Stimulated activated effector memory CD8-positive, alpha-beta T cell treated with anti-CD3 and anti-CD28 coated beads, Interleukin-12 subunit alpha, Interleukin-12 subunit beta, amount 100 ng/mL, for 72 hours (primary cell): ENCODE results near the gene PLCB2.
A peak's percentile ranks its signal among the peaks of the same experiment; 100 is the strongest.

Experiments
- ATAC-seq: fragments of 150-1000 bp; cut with Tn5 transposase; 2 replicates; pipeline ENCODE4 v1.10.0; 2021
- DNase-seq, 2 donors: peaks; one replicate each; pipeline ENCODE4 v3.0.0; 2021 to 2022; ENCODE audit warnings: low spot score in 2 of 2
- H3K27ac Mint-ChIP-seq: one replicate; pipeline ENCODE4 v1.8.0; 2022; ENCODE audit warnings: mild to moderate bottlenecking, mixed read lengths
- H3K36me3 Mint-ChIP-seq: one replicate; pipeline ENCODE4 v1.8.0; 2022; ENCODE audit warnings: mild to moderate bottlenecking, mixed read lengths
- H3K4me1 Mint-ChIP-seq: one replicate; pipeline ENCODE4 v1.8.0; 2022; ENCODE audit warnings: mixed read lengths
- H3K4me3 Mint-ChIP-seq: one replicate; pipeline ENCODE4 v1.8.0; 2022; ENCODE audit warnings: mild to moderate bottlenecking, mixed read lengths
- H3K9me3 Mint-ChIP-seq: one replicate; pipeline ENCODE4 v1.8.0; 2022; ENCODE audit warnings: mixed read lengths

Gene PLCB2

DNA sequence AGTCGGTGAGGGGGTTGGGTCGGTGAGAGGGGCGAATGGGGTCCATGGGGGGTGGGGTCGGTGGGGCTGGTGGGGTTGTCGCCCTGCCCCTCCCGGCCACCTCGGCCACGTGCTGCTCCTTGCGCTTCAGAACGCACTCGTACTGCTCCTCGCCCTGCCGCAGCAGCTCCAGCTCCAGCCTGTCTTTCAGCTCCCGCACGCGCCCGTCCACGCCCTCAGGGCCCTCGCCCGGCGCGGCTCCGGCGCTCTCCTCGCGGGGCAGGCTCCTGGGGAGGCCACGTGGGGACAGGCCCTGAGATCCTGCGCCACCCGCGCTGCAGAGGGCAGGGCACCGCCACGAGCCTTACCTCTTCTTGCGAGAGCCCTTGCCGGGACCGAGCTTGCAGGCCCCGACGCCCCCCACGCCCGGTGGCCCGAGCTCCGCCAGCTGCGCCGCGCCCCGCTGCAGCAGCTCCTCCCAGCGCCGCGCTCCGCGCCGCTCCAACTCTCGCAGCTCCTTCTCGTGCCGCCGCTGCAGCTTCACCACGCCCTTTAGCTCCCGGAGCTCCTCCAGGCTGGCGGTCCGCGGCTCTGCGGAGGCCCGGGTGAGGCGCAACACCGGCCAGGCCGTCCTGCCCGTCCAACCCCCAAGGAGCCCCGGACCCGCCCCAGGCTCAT lies 16.7 kb downstream of the PLCB2 start:
- H3K27ac Mint-ChIP-seq, result no peak overlapping the region
- ATAC-seq (no peak), DNase-seq (no peak)
- H3K4me1 Mint-ChIP-seq, result no peaks in the 10 kb centered on the region
- H3K36me3 Mint-ChIP-seq, result peaks cover 24% of the 10 kb centered on the region
- H3K9me3 Mint-ChIP-seq, result no peaks in the 10 kb centered on the region
- no peak overlapping the region for H3K4me3 Mint-ChIP-seq

DNA sequence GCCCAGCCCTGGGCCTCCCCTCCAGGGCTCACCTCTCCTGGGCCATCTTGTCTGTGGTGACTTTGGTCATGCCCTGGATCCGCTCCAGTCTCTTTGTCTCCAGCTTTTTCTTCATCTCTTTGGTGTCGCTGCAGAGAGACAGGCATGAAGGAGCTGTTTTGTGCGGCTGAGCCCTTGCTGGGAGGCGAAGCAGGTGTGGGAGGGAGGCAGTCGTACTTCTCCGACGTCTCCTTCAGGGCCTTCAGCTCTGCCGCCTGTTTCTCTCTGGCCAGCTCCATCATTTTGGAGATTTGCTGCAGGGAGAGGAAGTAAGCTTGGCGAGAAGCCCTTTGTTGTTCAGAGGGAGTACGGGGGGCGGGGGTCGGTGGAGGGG lies 17.2 kb downstream of the PLCB2 start:
- H3K4me1 Mint-ChIP-seq, result no peaks in the 10 kb centered on the region
- DNase-seq (no peak), ATAC-seq (no peak)
- H3K4me3 Mint-ChIP-seq, result no peak overlapping the region
- H3K36me3 Mint-ChIP-seq, result peaks cover 20% of the 10 kb centered on the region
- no peak overlapping the region for H3K27ac Mint-ChIP-seq
- H3K9me3 Mint-ChIP-seq, result no peaks in the 10 kb centered on the region

DNA sequence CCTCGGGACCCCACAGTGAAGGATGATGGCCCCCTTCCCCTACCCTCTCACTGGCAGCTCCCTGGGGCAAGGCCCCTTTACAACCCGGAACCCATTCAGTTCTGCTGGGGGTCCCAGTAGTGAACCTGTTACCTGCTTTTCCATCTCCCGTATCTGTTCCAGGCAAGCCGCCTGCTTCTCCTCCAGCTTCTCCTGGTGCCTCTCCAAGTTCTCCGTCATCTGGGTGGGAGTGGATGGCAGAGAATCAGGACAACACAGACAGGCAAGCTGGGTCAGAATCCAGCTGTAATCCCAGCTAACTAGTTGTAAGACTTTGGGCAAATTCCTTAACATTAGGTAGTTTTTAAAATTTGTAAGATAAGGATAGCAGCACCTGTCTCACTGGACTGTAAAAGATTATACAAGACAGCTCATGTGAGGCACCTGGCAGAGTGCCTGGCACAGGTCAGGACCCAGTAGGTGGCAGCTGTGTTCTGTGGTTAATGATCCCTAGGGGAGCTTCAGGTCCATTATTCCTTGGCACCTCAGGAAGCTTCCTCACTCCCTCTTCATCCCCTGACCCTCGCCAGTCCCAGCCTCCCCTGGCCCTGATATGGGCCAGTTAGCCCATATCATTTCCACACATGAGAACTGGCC lies 18.5 kb downstream of the PLCB2 start:
- DNase-seq (no peak), ATAC-seq (no peak)
- H3K27ac Mint-ChIP-seq, result peak overlapping the region; percentile 56
- H3K9me3 Mint-ChIP-seq, result no peaks in the 10 kb centered on the region
- peaks cover 16% of the 10 kb centered on the region for H3K36me3 Mint-ChIP-seq
- no peaks in the 10 kb centered on the region for H3K4me1 Mint-ChIP-seq
- H3K4me3 Mint-ChIP-seq, result no peak overlapping the region

DNA sequence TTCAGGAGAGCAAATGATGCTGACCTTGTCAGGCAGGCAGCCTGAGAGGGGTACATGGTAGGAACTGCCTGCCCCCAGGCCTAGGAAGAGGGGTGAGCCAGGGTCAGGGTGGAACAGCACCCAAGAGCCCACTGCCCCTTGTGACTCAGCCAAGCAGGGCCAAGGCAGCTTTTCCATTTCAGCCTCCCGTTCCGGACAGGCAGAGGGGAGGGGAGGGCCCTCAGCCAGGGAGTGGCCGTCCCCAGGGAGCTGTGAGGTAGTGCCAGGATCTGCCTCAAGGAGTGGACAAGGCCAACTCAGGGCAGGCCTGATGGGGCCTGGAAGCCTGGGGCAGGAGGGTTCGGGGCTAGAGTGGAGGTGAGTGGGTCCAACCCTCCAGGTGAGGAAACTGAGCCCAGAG lies 19.8 kb downstream of the PLCB2 start:
- H3K9me3 Mint-ChIP-seq, result no peaks in the 10 kb centered on the region
- H3K27ac Mint-ChIP-seq, result peak overlapping the region; percentile 54
- no peak overlapping the region for H3K4me3 Mint-ChIP-seq
- H3K36me3 Mint-ChIP-seq, result peaks cover 12% of the 10 kb centered on the region
- DNase-seq (no peak), ATAC-seq (no peak)
- no peaks in the 10 kb centered on the region for H3K4me1 Mint-ChIP-seq

DNA sequence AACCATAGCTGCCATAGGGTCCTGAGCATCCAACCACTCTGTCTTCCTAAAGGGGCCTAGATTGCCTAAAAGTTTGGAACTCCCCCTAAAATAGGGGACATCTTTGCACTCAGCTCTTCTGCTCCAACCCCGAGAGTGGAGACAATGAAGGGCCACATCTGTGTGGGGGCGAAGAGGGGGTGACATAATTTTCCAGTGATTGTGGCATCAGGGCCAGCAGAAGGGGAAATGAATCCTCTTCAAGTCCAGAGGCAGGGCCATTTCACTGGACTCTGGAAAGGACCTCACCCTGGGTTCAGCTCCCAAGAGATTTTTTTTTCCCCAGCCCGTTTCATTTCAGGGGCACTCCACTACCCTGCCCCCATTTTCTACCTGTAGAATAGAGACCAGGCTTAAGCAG lies 20.2 kb downstream of the PLCB2 start:
- ATAC-seq (no peak), DNase-seq (no peak)
- Mint-ChIP-seq H3K4me3 (no peak overlapping the region), H3K4me1 (no peaks in the 10 kb centered on the region), H3K27ac (peak overlapping the region; percentile 54), H3K9me3 (no peaks in the 10 kb centered on the region), H3K36me3 (peaks cover 12% of the 10 kb centered on the region)

DNA sequence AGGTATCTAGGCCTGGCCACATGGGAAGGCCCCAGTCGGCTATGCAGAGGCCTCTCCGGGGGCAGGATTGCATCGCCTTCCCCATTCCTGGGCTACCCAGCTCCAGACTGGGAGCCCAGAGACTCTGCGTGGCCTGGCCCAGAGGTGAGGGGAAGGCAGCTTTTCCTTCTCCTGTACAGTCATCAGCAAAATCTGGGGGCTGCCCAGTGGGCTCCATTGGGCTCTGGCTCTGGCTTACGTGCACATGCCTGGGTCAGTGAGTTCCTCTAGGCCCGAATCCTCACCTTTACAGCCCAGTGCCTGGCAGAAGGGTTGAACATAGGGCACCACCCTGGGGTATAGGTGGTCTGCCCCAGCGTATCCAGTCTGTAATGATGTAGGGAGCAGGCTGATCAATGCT lies 20.9 kb downstream of the PLCB2 start:
- DNase-seq (no peak), ATAC-seq (no peak)
- Mint-ChIP-seq H3K4me1 (no peaks in the 10 kb centered on the region), H3K27ac (no peak overlapping the region), H3K4me3 (no peak overlapping the region), H3K9me3 (no peaks in the 10 kb centered on the region), H3K36me3 (peaks cover 12% of the 10 kb centered on the region)

DNA sequence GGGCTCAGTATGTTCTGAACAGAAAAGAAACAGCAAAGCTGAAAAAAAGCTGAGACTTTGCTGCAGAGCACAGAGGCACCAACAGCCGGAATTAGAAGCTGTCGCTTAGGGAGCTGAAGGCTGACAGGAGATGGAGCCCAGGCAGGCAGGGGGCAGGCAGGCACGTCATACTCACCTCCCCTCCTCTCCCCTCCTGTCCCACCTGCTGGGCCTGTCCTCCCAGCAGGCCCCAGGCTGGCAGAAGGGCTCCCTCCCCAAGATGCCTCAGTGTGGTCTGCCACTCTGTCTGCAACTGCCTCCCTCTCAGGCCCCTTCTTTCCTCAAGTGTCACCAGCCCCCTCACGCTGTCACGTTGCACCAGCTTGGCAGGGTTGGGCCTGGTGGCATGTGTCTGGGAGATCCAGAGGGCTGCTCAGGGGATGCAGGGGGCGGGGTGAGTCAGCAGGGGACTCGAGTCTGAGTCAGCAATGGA lies 21.6 kb downstream of the PLCB2 start:
- Mint-ChIP-seq H3K4me1 (no peaks in the 10 kb centered on the region), H3K9me3 (no peaks in the 10 kb centered on the region), H3K36me3 (peaks cover 12% of the 10 kb centered on the region), H3K4me3 (no peak overlapping the region), H3K27ac (no peak overlapping the region)
- DNase-seq (no peak), ATAC-seq (no peak)

DNA sequence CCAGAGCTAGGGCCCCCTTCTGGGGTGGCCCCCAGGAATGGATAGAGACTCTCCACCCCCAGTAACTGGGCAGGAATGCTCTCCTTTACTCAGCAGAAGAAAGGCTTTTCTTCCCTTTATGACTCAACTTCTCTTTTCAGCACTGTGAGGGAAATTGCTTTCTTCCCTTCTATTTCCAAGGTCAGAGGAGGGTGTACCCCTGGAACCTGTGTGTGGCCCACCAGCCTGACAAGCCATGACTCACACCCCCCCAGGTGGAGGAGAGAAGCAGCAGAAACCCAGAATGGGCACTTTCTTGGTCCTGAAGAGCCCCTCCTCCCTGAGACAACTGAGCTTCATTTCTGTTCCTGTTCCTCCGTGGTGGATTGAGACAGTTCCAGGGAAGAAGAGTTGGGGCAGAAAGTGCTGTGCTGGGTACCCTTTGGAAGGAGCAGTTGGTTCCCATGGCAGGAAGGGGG lies 22.2 kb downstream of the PLCB2 start:
- no peaks in the 10 kb centered on the region for H3K4me1 Mint-ChIP-seq
- no peak for ATAC-seq
- no peaks in the 10 kb centered on the region for H3K9me3 Mint-ChIP-seq
- H3K4me3 Mint-ChIP-seq, result no peak overlapping the region
- H3K27ac Mint-ChIP-seq, result no peak overlapping the region
- DNase-seq, result no peak
- peaks cover 12% of the 10 kb centered on the region for H3K36me3 Mint-ChIP-seq

DNA sequence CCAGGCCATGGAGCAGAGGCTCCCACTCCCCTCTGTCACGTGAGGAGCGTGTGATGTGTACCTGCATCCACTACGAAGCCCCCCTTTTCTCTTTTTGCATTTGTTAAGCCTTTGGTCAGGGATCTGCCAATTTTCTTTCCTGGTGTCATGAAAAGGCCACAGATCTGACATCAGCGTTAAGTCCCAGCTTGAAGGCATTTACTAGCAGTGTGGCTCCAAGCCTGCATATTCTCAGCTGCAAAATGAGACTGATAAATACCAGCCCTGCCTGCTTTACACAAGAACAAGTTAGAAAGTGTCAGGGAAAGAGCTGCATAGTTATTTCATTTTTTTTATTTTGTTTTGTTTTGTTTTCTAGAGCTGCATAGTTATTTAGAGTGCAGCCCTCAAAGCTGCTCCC lies 22.6 kb downstream of the PLCB2 start:
- no peaks in the 10 kb centered on the region for H3K9me3 Mint-ChIP-seq
- no peak for DNase-seq
- H3K27ac Mint-ChIP-seq, result no peak overlapping the region
- no peak overlapping the region for H3K4me3 Mint-ChIP-seq
- peaks cover 12% of the 10 kb centered on the region for H3K36me3 Mint-ChIP-seq
- no peak for ATAC-seq
- no peaks in the 10 kb centered on the region for H3K4me1 Mint-ChIP-seq

DNA sequence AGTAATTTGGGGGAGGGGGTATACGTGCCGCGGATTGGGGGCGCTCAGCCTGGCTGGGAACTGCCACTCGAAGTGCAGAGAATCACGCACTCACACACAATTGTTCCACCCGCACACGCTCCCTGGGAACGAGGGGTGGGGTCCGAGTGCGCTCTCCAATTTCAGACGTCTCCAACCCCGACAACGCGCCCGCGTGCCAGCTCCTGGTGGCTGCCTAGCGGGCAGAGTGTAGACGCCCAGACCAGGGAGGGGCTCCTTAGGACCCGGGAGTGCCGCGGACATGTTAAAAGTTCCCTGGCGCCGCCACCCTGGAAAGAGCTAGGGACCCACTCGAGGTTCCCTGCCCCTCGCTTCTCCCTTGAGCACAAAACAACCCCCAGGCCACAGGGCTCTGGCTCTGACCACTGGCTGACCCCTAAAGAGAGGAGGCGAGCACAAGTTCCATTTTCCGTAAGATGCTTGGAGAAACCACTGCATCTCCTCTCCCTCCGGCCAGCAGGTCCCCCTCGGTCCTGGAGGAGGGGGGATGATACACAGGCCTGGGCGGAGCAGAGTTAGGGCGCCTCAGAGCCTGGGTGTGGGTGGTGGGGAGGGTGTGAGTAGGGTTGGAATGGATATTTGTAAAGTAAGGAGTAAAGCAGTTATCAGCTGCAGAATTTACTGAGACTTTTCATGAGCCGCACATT lies 24.0 kb downstream of the PLCB2 start:
- no peaks in the 10 kb centered on the region for H3K9me3 Mint-ChIP-seq
- H3K4me3 Mint-ChIP-seq, result peak overlapping the region; percentile 69
- no peak overlapping the region for H3K27ac Mint-ChIP-seq
- peaks cover 10% of the 10 kb centered on the region for H3K36me3 Mint-ChIP-seq
- no peaks in the 10 kb centered on the region for H3K4me1 Mint-ChIP-seq
- no peak for ATAC-seq
- no peak for DNase-seq

DNA sequence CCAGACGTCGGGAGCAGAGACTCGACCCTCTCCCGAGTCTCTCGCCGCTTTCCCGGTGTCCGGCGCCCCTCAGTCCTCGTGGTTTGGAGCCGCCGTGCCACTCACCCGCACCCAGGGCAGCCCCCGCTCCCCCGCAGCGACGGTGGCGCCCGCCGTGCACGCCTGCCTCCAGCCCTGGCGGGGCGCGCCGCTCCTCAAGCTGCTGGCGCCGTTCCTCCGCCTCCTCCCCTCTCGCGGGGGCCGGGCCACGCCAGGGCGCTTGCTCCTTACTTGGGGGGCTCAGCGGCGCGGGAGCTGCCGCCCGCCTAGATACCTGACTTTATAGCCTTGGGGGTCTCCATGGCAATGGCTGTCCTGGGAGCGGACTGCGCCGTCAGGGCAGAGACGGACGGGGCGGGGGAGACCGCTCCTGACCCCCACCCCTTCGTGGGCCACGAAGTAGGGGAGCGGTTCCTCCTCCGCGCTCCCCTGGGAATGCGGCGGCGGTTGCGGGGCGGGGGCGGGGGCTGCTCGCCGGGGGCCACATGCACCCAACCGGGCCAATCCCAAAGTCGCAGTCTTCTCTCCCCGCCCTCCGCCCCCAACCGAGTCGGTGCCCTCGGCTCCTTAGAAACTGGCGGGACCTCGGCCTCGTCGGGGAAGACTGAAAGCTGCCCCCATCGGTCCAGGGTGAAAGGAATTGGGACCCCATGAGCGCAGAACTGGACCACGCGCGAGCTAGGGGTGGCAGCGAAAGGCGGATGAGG lies 24.7 kb downstream of the PLCB2 start, which contains the start of gene ANKRD63:
Gene ANKRD63 (minus strand): TSS at position 196 of the 746 bp plus-strand sequence. CDS start 478 bp downstream, outside the sequence.
- H3K9me3 Mint-ChIP-seq, result no peaks in the 10 kb centered on the region
- peak; percentile 68 for ATAC-seq
- DNase-seq, result peak in 1 of 2 donors; percentile 27
- no peak within 1 kb of the TSS for H3K27ac Mint-ChIP-seq
- H3K36me3 Mint-ChIP-seq, result peaks cover 5% of the 10 kb centered on the region
- peaks cover 5% of the 10 kb centered on the region for H3K4me1 Mint-ChIP-seq
- peak within 1 kb of the TSS; percentile 69 for H3K4me3 Mint-ChIP-seq

DNA sequence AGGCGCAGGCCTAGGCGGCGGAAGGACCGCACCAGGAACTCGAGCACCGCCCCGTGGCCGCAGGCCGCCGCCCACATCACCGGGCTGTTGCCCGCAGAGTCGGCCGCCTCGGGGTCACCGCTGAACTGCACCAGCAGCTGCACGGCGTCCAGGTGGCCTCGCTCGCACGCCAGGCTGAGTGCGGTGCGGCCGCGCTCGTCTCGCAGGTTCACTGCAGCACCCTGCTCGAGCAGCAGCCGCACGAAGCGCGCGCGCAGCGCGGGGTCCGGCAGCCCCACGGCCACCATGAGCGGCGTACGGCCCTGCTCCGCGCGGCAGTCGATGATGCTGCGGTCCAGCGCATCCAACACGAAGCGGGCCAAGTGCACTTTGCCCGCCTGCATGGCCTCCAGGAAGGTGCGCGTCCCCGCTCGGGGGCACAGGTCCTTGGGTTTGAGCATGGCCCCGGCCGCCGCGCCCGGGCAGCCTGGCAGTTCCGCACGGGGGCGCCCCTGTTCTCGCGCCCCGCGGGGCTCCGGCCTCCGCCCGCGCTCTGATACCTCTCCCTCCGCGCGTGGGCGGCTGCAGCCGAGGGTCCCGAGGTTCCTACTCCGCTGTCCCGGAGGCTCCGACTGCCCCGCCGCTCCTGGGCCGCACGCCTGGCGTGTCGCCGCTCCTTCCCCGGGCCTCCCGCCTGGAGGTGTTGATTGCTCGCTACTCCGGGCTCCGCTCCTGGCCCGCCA lies 25.4 kb downstream of the PLCB2 start:
- Mint-ChIP-seq H3K27ac (no peak overlapping the region), H3K9me3 (no peaks in the 10 kb centered on the region), H3K4me1 (peaks cover 5% of the 10 kb centered on the region), H3K36me3 (peaks cover under 1% of the 10 kb centered on the region), H3K4me3 (peak overlapping the region; percentile 69)
- DNase-seq, result peak; percentile 42 to 82
- peak; percentile 70 for ATAC-seq

DNA sequence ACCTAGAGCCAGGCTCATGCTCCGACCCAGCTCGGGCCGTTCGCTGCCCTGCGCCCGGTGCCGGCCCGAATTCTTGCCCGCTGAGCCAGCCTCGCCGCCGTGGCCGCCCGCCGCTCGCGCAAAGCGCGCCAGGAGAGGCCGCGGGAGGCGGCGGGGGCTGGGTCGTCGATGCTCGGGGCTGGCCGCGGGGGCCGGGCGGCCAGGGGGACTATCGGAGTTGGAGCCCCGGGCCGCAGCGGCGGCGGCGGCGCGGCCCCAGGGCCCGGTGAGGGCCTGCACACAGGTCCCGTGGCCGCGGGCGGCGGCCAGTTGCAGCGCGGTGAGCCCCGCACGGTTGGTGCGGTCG lies 26.0 kb downstream of the PLCB2 start:
- peaks cover 5% of the 10 kb centered on the region for H3K4me1 Mint-ChIP-seq
- DNase-seq (no peak), ATAC-seq (no peak)
- H3K36me3 Mint-ChIP-seq, result no peaks in the 10 kb centered on the region
- H3K9me3 Mint-ChIP-seq, result no peaks in the 10 kb centered on the region
- H3K27ac Mint-ChIP-seq, result no peak overlapping the region
- no peak overlapping the region for H3K4me3 Mint-ChIP-seq

DNA sequence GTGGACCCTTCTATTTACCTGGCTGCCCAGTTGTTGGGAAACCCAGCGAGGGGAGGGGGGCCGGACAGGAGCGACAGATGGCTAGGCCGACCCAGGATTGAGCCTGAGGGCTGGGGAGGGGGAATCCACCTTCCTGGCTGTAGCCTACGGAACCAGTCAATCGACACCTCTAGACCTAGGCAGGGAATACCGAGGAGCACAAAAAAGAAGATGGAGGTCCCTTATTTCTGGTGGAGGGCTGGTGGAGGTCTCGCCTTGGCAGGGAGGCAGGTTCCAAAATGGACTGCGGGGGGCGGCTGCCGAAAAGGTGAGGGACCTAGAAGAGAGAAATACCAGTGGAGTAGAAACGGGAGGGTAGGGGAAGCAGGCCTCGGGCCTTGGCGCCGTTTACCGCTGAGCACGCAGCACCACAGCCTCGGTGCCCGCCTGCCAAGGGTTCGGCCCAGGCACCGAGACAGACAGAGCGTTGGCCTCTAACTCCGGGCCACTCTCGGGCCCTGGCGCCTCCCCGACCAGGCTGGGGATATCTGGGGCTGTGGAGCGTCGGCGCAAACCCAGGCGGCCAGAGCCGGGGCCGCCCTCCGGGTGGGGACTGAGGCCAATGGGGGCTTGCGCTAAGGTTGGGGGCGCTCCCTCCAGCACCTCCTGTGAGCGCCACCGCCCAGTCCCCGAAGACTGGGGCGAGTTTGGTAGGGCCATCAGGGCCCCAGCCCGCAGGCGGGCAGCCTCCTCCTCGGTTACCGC lies 26.5 kb downstream of the PLCB2 start:
- Mint-ChIP-seq H3K4me3 (peak overlapping the region; percentile 52), H3K36me3 (no peaks in the 10 kb centered on the region), H3K9me3 (no peaks in the 10 kb centered on the region), H3K4me1 (peaks cover 5% of the 10 kb centered on the region), H3K27ac (no peak overlapping the region)
- no peak for DNase-seq
- no peak for ATAC-seq
